Measurements from ENCODE around the gene COA1.
"Not testable (repeated sequence)": the region's sequence is repeated elsewhere in the genome, so short reads cannot be mapped to it uniquely, and the experiment has no call there.

Gene COA1

DNA sequence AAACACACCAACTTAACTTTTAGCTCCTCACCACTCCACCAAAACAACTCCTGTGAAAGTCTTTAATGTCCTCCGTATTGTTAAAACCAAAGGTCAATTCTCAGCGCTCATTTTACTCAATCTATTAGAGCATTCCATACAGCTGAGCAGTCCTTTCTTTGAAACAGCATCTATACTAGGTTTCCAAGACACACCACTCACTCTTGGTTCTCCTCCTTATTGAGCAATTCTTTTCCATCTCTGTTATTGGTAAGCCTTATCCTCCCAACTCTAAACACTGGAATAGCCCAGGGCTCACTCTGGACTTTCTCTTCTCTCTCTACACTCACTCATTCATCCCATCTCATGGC, 34.9 kb downstream of the COA1 start:
- POLR2A ChIA-PET: interaction anchor here (0.6 kb wide), 1 partner anchor 9 kb away, joined by 3 read pairs; no protein-coding TSS in a partner anchor
- DNase-seq (ENCODE audit: extremely low spot score): no peak
- no peak for TF ChIP-seq CTCF (IDR thresholded peaks at IDR 0.05; ENCODE audit: control extremely low read depth, extremely low read depth, low read depth, missing control alignments)
- CTCF ChIA-PET: interaction anchor here (0.8 to 4.4 kb wide), 8 partner anchors 9 to 254 kb away, joined by 3 to 22 read pairs (median 3); partner anchors contain the start of gene STK17A

- TF ChIP-seq CTCF (IDR thresholded peaks at IDR 0.05; ENCODE audit: control extremely low read depth, extremely low read depth, low read depth, missing control alignments): no peak
- ChIA-PET CTCF (interaction anchor here (0.8 to 4.4 kb wide), 10 partner anchors 10 to 253 kb away, joined by 3 to 22 read pairs (median 3); partner anchors contain the start of gene STK17A), POLR2A (interaction anchor here (0.6 to 1.2 kb wide), 2 partner anchors 8 to 111 kb away, joined by 3 read pairs; partner anchors contain the start of gene STK17A)
- DNase-seq (ENCODE audit: extremely low spot score): no peak
These were observed 35.5 kb downstream of the COA1 start for GRCh38 chr7:43693687-43694398.

DNA sequence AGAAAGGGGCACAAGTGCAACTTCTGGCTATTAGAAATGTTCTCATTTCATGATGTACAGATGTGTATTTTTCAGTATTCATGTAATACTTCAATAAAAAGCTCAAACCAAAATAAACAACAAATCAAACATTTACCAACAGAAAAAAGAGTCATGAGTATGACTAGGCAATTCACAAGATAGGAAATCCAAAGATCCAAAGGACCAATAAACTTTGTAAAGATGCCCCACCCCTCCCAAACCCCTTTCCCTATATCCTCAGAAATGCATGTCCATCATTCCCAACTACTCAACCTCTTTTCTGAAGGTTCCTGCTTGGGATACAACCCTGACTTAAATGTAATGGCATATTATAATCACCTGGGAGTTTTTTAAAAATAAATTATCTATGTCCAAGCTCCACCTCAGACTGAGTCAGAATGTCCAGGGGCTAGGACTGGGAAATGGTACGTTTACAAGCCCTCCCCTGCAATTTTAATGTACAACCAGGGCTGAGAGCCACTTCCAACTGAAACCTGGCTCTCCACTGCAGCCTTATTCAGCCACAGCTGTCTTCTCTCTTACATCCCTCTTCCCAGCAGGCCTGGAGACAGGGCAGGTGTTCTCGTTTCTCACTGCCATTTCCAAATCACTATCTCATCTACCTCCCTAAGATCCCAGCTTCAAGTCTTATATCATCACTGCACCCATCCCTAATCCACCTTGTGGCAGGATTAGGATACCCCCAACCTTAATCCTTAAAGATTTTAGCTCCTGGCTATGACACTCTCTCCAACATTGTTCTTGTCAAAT, 36.5 kb downstream of the COA1 start:
- ChIA-PET CTCF (interaction anchor here (0.8 to 7.4 kb wide), 9 partner anchors 7 to 114 kb away, joined by 3 to 70 read pairs (median 4); partner anchors contain the start of gene STK17A), POLR2A (interaction anchor here (1.2 kb wide), 1 partner anchor 110 kb away, joined by 3 read pairs; the partner anchor contains the start of gene STK17A)
- no peak for DNase-seq (ENCODE audit: extremely low spot score)
- TF ChIP-seq CTCF (IDR thresholded peaks at IDR 0.05; ENCODE audit: control extremely low read depth, extremely low read depth, low read depth, missing control alignments): no peak

DNA sequence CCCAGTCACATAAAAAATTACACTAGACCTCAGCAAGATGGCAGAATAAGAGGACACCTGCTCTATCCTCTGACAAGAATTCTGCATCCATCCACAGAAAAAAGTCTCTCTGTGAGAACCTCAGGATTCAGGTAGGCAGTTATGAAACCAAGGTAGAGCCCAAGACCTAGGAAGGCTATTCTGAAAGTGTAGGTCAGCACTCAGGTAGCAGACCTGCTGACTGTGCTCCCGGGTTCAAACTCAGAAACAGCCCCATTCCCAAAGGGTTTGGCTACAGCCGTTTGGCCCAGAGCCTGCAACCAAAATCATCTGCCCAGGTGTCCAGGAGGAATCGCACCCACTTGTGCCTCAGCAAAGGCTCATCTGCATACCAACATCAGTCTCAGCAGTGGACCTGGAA, 37.7 kb downstream of the COA1 start:
- no peak for DNase-seq (ENCODE audit: extremely low spot score)
- TF ChIP-seq CTCF (IDR thresholded peaks at IDR 0.05; ENCODE audit: control extremely low read depth, extremely low read depth, low read depth, missing control alignments): no peak
- ChIA-PET CTCF (interaction anchor here (4.4 to 7.4 kb wide), 2 partner anchors 8 to 109 kb away, joined by 22 to 70 read pairs; partner anchors contain the start of gene STK17A), POLR2A (no interaction called here)

DNA sequence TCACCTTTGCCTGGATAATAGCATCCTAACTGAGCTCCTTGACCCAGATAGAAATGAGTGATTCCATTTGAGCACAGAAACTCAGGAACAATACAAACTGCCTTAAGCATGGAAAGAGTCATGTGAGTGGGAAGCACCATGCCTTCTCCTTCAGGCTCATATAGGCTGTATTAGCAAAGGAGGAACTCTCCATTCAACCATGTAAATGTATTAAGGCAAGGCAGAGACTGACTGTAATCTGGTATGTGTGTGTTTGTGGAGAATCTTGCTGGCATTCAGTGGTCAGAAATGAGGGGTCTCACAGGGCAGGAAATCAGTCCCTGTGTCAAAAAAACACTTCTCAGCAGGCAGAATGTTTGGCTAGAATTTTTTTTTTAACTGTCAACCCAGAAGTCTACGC, 40.2 kb downstream of the COA1 start:
- POLR2A ChIA-PET: no interaction called here
- TF ChIP-seq CTCF (IDR thresholded peaks at IDR 0.05; ENCODE audit: control extremely low read depth, extremely low read depth, low read depth, missing control alignments): no peak
- DNase-seq (ENCODE audit: extremely low spot score): no peak
- CTCF ChIA-PET: interaction anchor here (1.0 to 7.4 kb wide), 8 partner anchors 10 to 149 kb away, joined by 3 to 70 read pairs (median 4); partner anchors contain the start of gene STK17A

DNA sequence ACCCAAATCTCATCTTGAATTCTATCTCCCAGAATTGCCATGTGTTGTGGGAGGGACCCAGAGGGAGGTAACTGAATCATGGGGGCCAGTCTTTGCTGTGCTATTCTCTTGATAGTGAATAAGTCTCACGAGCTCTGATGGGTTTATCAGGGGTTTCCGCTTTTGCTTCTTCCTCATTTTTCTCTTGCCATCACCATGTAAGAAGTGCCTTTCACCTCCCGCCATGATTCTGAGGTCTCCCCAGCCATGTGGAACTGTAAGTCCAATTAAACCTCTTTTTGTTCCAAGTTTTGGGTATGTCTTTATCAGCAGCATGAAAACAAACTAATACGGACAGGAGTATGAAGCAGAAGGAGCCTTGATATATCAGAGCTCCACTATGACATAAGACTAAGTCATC, 41.5 kb downstream of the COA1 start:
- not testable (repeated sequence) for DNase-seq (ENCODE audit: extremely low spot score)
- CTCF ChIA-PET: interaction anchor here (1.1 to 7.4 kb wide), 7 partner anchors 12 to 150 kb away, joined by 3 to 70 read pairs (median 3); partner anchors contain the start of gene STK17A
- POLR2A ChIA-PET: interaction anchor here (0.6 kb wide), 1 partner anchor 8 kb away, joined by 11 read pairs; no protein-coding TSS in a partner anchor

Data from GM10248 (cell line).